ENCODE data around the gene TMEM150A.

GRCh38 chr2:85596026-85596333 is 6.5 kb downstream of the TMEM150A start:
- no peak for TF ChIP-seq FOXM1 (IDR thresholded peaks at IDR 0.05; ENCODE audit: borderline replicate concordance)
- no peak for TF ChIP-seq L3MBTL2 (conservative IDR thresholded peaks at IDR 0.05)
- no peak for TF ChIP-seq SUZ12 (IDR thresholded peaks at IDR 0.05)
- no peak for TF ChIP-seq TARDBP (IDR thresholded peaks at IDR 0.05)
- no peak for TF ChIP-seq CTBP1 (IDR thresholded peaks at IDR 0.05; ENCODE audit: borderline replicate concordance)
- no peak for TF ChIP-seq ELF4 (IDR thresholded peaks at IDR 0.05)
- TF ChIP-seq FOXK2 (IDR thresholded peaks at IDR 0.05), result no peak
- no peak for TF ChIP-seq PKNOX1 (IDR thresholded peaks at IDR 0.05)
- no peak for TF ChIP-seq BHLHE40 (IDR thresholded peaks at IDR 0.05; ENCODE audit: borderline replicate concordance)
- no peak for TF ChIP-seq ARNT (IDR thresholded peaks at IDR 0.05)
